DMS 273 (cell line): ENCODE results near the gene RGS9.
"Not testable (repeated sequence)": the region's sequence is repeated elsewhere in the genome, so short reads cannot be mapped to it uniquely, and the experiment has no call there.

Experiments used
- DNase-seq: peaks from one replicate; lab custom pipeline; 2025; ENCODE audit not compliant: unreplicated experiment; lab: John Stamatoyannopoulos, UW

Gene RGS9

GRCh38 chr17:65180752-65181236, 43.6 kb downstream of the RGS9 start:
- DNase-seq, result not testable (repeated sequence)

- DNase-seq, result no peak
Measured at GRCh38 chr17:65181237-65182061, 44.3 kb downstream of the RGS9 start.

GRCh38 chr17:65182233-65182632, 45.1 kb downstream of the RGS9 start:
- no peak for DNase-seq

GRCh38 chr17:65183736-65184135, 46.6 kb downstream of the RGS9 start:
- DNase-seq, result no peak

- no peak for DNase-seq
Measured at GRCh38 chr17:65184235-65184959, 47.2 kb downstream of the RGS9 start.

GRCh38 chr17:65185062-65185461, 47.9 kb downstream of the RGS9 start:
- DNase-seq, result no peak

- DNase-seq, result no peak
Measured at GRCh38 chr17:65185668-65186382, 48.7 kb downstream of the RGS9 start.

- DNase-seq, result no peak
Measured at GRCh38 chr17:65190467-65191097, 53.4 kb downstream of the RGS9 start.

- no peak for DNase-seq
Measured at GRCh38 chr17:65191811-65192740, 54.9 kb downstream of the RGS9 start.

GRCh38 chr17:65193305-65193704, 56.1 kb downstream of the RGS9 start:
- DNase-seq, result no peak

GRCh38 chr17:65193716-65194293, 56.6 kb downstream of the RGS9 start:
- no peak for DNase-seq

GRCh38 chr17:65194670-65195334, 57.6 kb downstream of the RGS9 start:
- peak; percentile 10 for DNase-seq

- DNase-seq, result no peak
Measured at GRCh38 chr17:65195716-65196115, 58.5 kb downstream of the RGS9 start.

GRCh38 chr17:65196617-65197016, 59.4 kb downstream of the RGS9 start:
- no peak for DNase-seq

GRCh38 chr17:65197201-65197600, 60.0 kb downstream of the RGS9 start:
- DNase-seq, result no peak

GRCh38 chr17:65198653-65199382, 61.6 kb downstream of the RGS9 start:
- peak; percentile 72 for DNase-seq

GRCh38 chr17:65201331-65201730, 64.2 kb downstream of the RGS9 start:
- DNase-seq, result no peak

- no peak for DNase-seq
Measured at GRCh38 chr17:65202844-65203571, 65.8 kb downstream of the RGS9 start.
